LNCAP (cell line): Measurements from ENCODE around the gene ADORA2A.

ENCODE experiments used
- TF ChIP-seq, protein P1 (sequence below): fragments of 450-650 bp; IDR thresholded peaks from 2 replicates; pipeline ENCODE4 v1.5.1; 2017; ENCODE audit warnings: mild to moderate bottlenecking

The ADORA2A gene

GRCh38 chr22:24389680-24390079 lies 37.7 kb upstream of the ADORA2A start:
- TF ChIP-seq, protein P1, sequence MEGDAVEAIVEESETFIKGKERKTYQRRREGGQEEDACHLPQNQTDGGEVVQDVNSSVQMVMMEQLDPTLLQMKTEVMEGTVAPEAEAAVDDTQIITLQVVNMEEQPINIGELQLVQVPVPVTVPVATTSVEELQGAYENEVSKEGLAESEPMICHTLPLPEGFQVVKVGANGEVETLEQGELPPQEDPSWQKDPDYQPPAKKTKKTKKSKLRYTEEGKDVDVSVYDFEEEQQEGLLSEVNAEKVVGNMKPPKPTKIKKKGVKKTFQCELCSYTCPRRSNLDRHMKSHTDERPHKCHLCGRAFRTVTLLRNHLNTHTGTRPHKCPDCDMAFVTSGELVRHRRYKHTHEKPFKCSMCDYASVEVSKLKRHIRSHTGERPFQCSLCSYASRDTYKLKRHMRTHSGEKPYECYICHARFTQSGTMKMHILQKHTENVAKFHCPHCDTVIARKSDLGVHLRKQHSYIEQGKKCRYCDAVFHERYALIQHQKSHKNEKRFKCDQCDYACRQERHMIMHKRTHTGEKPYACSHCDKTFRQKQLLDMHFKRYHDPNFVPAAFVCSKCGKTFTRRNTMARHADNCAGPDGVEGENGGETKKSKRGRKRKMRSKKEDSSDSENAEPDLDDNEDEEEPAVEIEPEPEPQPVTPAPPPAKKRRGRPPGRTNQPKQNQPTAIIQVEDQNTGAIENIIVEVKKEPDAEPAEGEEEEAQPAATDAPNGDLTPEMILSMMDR: no peak

GRCh38 chr22:24390156-24390555 lies 37.2 kb upstream of the ADORA2A start:
- TF ChIP-seq, protein P1: no peak

DNA sequence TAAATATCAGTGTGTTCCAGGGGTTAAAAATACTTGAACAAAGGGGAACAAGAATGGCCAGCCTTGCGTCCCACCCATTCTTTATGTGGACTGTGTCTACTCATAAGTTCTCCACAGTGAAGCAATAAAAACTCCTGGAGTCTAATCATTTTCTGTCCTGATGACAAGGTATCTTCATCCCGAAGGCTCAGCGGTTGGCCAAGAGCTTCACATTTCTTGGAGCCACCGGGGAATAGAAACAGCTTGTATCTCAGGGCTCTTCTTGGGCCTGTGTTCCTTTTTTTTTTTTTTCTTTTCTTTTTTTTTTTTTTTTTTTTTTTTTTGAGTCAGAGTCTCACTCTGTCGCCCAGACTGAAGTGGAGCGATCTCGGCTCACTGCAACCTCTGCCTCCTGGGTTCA lies 36.8 kb upstream of the ADORA2A start:
- TF ChIP-seq, protein P1: no peak

- TF ChIP-seq, protein P1: no peak
These were observed 35.6 kb upstream of the ADORA2A start for GRCh38 chr22:24391836-24392217.

GRCh38 chr22:24392218-24392931 lies 35.0 kb upstream of the ADORA2A start:
- TF ChIP-seq, protein P1: no peak

GRCh38 chr22:24393012-24393559 lies 34.3 kb upstream of the ADORA2A start:
- TF ChIP-seq, protein P1: no peak

DNA sequence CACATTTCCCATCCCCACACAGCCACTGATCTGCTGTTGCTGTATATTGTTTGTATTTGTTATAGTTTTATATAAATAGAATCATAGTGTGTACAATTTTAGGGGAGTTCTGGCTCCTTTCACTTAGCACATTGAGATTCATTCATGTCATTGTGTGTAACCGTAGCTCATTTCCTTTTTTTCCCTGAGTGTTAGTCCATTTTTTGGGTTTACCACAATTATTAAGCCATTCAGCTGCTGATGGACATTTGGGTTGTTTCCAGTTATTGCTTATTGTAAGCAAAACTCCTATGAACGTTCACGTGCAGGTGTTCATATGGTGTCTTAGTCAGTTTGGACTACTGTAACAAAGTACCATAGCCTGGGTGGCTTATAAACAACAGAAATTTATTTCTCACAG lies 33.6 kb upstream of the ADORA2A start:
- TF ChIP-seq, protein P1: no peak
